Measurements from ENCODE around the gene MMEL1.
"Not testable (repeated sequence)": the region's sequence is repeated elsewhere in the genome, so short reads cannot be mapped to it uniquely, and the experiment has no call there.

MMEL1 gene, protein sequence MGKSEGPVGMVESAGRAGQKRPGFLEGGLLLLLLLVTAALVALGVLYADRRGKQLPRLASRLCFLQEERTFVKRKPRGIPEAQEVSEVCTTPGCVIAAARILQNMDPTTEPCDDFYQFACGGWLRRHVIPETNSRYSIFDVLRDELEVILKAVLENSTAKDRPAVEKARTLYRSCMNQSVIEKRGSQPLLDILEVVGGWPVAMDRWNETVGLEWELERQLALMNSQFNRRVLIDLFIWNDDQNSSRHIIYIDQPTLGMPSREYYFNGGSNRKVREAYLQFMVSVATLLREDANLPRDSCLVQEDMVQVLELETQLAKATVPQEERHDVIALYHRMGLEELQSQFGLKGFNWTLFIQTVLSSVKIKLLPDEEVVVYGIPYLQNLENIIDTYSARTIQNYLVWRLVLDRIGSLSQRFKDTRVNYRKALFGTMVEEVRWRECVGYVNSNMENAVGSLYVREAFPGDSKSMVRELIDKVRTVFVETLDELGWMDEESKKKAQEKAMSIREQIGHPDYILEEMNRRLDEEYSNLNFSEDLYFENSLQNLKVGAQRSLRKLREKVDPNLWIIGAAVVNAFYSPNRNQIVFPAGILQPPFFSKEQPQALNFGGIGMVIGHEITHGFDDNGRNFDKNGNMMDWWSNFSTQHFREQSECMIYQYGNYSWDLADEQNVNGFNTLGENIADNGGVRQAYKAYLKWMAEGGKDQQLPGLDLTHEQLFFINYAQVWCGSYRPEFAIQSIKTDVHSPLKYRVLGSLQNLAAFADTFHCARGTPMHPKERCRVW

GRCh38 chr1:2632561-2633361 lies at the start of gene MMEL1:
Gene MMEL1 (minus strand): TSS chr1:2633016. CDS start chr1:2629484, 3,532 bp downstream.
- DNase-seq (ENCODE audit: low spot score), result peak; percentile 7

GRCh38 chr1:2676726-2677125 lies 43.9 kb upstream of the MMEL1 start:
- DNase-seq (ENCODE audit: low spot score), result not testable (repeated sequence)

GRCh38 chr1:2671656-2672055 lies 38.8 kb upstream of the MMEL1 start:
- DNase-seq (ENCODE audit: low spot score), result not testable (repeated sequence)

DNA sequence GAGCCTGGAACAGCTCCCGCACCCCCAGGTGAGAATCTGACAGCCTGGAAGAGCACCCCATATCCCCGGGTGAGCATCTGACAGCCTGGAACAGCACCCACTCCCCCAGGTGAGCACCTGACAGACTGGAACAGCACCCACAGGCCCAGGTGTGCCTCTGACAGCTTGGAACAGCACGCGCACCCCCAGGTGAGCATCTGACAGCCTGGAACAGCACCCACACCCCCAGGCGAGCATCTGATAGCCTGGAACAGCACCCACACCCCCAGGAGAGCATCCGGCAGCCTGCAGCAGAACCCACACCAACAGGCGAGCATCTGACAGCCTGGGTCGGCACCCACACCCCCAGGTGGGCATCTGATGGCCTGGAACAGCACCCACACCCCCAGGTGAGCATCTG lies 27.0 kb upstream of the MMEL1 start:
- not testable (repeated sequence) for DNase-seq (ENCODE audit: low spot score)

DNA sequence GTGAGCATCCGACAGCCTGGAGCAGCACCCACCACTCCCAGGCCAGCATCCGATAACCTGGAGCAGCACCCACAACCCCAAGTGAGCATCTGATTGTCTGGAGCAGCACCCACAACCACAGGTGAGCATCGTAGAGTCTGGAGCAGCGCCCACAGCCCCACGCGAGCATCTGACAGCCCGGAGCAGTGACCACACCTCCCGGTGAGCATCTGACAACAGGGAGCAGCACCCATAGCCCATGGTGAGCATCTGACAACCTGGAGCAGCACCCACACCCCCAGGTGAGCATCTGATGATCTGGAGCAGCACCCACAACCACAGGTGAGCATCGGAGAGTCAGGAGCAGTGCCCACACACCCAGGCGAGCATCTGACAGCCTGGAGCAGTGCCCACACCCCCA lies 25.1 kb upstream of the MMEL1 start:
- DNase-seq (ENCODE audit: low spot score), result not testable (repeated sequence)

DNA sequence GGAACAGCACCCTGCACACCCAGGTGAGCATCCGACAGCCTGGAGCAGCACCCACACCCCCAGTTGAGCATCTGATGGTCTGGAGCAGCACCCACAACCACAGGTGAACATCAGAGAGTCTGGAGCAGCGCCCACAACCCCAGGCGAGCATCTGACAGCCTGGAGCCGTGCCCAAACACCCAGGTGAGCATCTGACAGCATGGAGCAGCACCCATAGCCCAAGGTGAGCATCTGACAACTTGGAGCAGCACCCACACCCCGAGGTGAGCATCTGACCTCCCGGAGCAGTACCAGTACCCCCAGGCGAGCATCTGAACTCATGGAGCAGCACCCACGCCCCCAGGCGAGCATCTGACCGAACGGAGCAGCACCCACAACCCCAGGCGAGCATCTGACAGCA lies 24.3 kb upstream of the MMEL1 start:
- DNase-seq (ENCODE audit: low spot score), result not testable (repeated sequence)

- DNase-seq (ENCODE audit: low spot score), result not testable (repeated sequence)
Observed at GRCh38 chr1:2655598-2656434, 23.0 kb upstream of the MMEL1 start.

DNA sequence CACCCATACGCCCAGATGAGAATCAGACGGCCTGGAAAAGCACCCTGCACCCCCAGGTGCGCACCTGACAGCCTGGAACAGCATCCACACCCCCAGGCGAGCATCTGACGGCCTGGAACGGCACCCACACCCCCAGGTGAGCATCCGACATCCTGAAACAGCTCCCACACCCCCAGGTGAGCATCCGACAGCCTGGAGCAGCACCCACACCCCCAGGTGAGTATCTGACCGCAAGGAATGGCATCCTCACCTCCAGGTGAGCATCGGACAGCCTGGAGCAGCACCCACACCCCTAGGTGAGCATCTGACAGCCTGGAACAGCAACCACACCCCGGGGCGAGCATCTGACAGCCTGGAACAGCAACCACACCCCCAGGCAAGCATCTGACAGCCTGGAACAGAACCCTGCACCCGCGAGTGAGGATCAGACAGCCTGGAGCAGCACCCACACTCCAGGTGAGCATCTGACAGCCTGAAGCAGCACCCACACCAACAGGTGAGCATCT lies 21.7 kb upstream of the MMEL1 start:
- DNase-seq (ENCODE audit: low spot score), result peak; percentile 23

- not testable (repeated sequence) for DNase-seq (ENCODE audit: low spot score)
Observed at GRCh38 chr1:2653741-2654442, 21.1 kb upstream of the MMEL1 start.

GRCh38 chr1:2652926-2653571 lies 20.2 kb upstream of the MMEL1 start:
- DNase-seq (ENCODE audit: low spot score), result not testable (repeated sequence)

GRCh38 chr1:2652152-2652925 lies 19.5 kb upstream of the MMEL1 start:
- not testable (repeated sequence) for DNase-seq (ENCODE audit: low spot score)

- no peak for DNase-seq (ENCODE audit: low spot score)
Observed at GRCh38 chr1:2650967-2651645, 18.3 kb upstream of the MMEL1 start.

GRCh38 chr1:2646837-2647236 lies 14.0 kb upstream of the MMEL1 start:
- DNase-seq (ENCODE audit: low spot score), result no peak

DNA sequence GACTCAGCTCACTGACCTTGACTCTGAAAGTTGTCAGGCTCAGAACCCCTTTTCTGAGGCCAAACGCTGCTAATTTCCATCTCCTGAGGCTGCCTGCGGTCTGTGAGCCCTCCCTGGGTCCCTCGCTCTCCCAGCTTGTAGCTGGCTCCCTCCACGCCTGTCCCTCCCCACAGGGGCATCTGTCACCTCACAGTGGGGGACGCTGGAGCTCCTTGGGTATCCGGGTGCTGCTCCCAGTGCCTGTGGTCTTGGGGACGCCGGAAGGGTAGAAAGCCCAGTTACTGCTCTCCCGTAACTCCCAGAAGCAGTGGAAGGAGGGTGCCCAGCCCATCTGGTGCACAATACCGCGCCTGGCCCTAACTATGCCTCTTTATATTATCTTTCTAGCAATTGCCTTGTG lies 13.0 kb upstream of the MMEL1 start:
- no peak for DNase-seq (ENCODE audit: low spot score)

DNA sequence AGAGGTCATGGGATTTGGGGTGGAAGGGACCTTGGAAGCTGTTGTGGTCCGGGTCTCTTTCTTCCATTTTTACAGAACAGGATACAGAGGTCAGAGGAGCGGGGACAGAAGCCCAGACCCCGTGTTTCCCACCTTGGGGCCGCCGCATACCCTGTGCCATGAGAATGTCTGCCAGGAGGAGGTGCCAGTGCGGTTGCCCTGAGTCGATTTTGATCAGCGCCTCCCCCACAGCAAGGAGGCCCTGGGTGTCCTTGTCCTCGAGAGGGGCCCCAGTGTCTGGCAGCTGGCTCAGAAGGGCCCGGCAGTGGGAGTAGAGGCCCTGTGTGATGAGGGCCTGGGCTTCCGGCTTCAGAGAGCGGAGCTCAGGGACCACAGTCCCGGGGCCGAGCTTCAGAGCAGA lies 12.3 kb upstream of the MMEL1 start:
- DNase-seq (ENCODE audit: low spot score), result no peak

- DNase-seq (ENCODE audit: low spot score), result peak; percentile 4
Observed at GRCh38 chr1:2644591-2645101, 11.8 kb upstream of the MMEL1 start.

GRCh38 chr1:2644171-2644570 lies 11.4 kb upstream of the MMEL1 start:
- peak; percentile 7 for DNase-seq (ENCODE audit: low spot score)

DNA sequence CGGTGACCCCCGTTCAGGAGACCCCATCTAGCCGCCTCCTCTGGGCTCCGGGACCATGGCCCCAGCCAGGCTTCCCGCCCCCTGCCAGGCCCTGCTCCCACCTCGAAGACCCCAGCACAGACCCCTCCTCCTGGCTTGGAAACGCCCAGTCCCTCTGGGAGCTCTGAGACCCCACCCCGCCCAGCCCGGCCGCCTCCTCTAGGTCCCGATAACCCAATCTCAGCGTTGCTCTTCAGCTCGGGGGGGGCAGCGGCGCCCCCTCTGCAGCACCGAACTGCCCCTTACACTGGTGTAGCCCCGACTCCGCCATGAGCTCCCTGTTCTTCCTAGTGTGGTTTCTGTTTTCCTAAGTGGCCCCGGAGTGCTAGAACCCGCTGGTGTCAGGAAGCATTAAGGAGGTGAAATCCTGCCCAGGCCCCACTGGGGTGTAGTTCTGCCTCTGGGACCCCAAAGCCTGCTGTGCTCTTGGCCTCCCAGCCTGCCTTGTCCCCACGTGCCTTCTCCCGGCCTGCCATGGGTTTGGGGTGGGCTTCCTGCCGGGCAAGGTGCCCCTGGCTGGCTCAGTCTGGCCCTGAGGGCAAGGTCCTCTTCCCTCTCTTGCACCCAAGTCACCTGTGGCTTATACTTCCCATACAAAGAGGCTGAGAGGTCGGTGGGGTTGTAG lies 10.7 kb upstream of the MMEL1 start:
- DNase-seq (ENCODE audit: low spot score), result no peak

Measured in GM03348 (cell line).